Measurements from ENCODE around the gene MRPL9.

Gene MRPL9

GRCh38 chr1:151720974-151721787, 42.1 kb downstream of the MRPL9 start, which contains the start of gene RIIAD1:
RIIAD1 (plus strand) TSS chr1:151721522; CDS start chr1:151721537, 15 bp downstream.
- peak; percentile 92 for DNase-seq (ENCODE audit: low spot score)
- in situ Hi-C loops (cut with MboI; ENCODE audit: low pct_unique_long_range_greater_than_20kb, low sequenced_read_pairs, unreplicated experiment): no loop called here
- TF ChIP-seq CTCF (IDR thresholded peaks at IDR 0.05; ENCODE audit: extremely low read depth, insufficient read depth, missing control alignments): no peak

GRCh38 chr1:151720554-151720953, 42.7 kb downstream of the MRPL9 start:
- in situ Hi-C loops (cut with MboI; ENCODE audit: low pct_unique_long_range_greater_than_20kb, low sequenced_read_pairs, unreplicated experiment): no loop called here
- DNase-seq (ENCODE audit: low spot score): peak; percentile 81
- no peak for TF ChIP-seq CTCF (IDR thresholded peaks at IDR 0.05; ENCODE audit: extremely low read depth, insufficient read depth, missing control alignments)

- DNase-seq (ENCODE audit: low spot score): no peak
- in situ Hi-C loops (cut with MboI; ENCODE audit: low pct_unique_long_range_greater_than_20kb, low sequenced_read_pairs, unreplicated experiment): no loop called here
- no peak for TF ChIP-seq CTCF (IDR thresholded peaks at IDR 0.05; ENCODE audit: extremely low read depth, insufficient read depth, missing control alignments)
Observed at GRCh38 chr1:151720125-151720524, 43.2 kb downstream of the MRPL9 start.

GRCh38 chr1:151718666-151719065, 44.6 kb downstream of the MRPL9 start:
- in situ Hi-C loops (cut with MboI; ENCODE audit: low pct_unique_long_range_greater_than_20kb, low sequenced_read_pairs, unreplicated experiment): no loop called here
- no peak for DNase-seq (ENCODE audit: low spot score)
- no peak for TF ChIP-seq CTCF (IDR thresholded peaks at IDR 0.05; ENCODE audit: extremely low read depth, insufficient read depth, missing control alignments)

GRCh38 chr1:151718011-151718431, 45.3 kb downstream of the MRPL9 start:
- no peak for TF ChIP-seq CTCF (IDR thresholded peaks at IDR 0.05; ENCODE audit: extremely low read depth, insufficient read depth, missing control alignments)
- in situ Hi-C loops (cut with MboI; ENCODE audit: low pct_unique_long_range_greater_than_20kb, low sequenced_read_pairs, unreplicated experiment): no loop called here
- DNase-seq (ENCODE audit: low spot score): no peak

- peak; percentile 61 for DNase-seq (ENCODE audit: low spot score)
- no peak for TF ChIP-seq CTCF (IDR thresholded peaks at IDR 0.05; ENCODE audit: extremely low read depth, insufficient read depth, missing control alignments)
- in situ Hi-C loops (cut with MboI; ENCODE audit: low pct_unique_long_range_greater_than_20kb, low sequenced_read_pairs, unreplicated experiment): no loop called here
Observed at GRCh38 chr1:151716771-151717631, 46.3 kb downstream of the MRPL9 start, which contains the start of gene CELF3. CELF3 (minus strand) TSS chr1:151716803; CDS start chr1:151716020, 783 bp downstream.

Data from GM13977 (cell line).